ENCODE results near the gene SRGAP1. TPM values are rescaled to one million over a fixed set of nuclear protein-coding genes. Genes with fewer than 3 reads are reported as not detected.
"Not testable (repeated sequence)": the region's sequence is repeated elsewhere in the genome, so short reads cannot be mapped to it uniquely, and the experiment has no call there.

Gene SRGAP1
- total RNA-seq, 1 donor from 2014 or later = 2.3 TPM

DNA sequence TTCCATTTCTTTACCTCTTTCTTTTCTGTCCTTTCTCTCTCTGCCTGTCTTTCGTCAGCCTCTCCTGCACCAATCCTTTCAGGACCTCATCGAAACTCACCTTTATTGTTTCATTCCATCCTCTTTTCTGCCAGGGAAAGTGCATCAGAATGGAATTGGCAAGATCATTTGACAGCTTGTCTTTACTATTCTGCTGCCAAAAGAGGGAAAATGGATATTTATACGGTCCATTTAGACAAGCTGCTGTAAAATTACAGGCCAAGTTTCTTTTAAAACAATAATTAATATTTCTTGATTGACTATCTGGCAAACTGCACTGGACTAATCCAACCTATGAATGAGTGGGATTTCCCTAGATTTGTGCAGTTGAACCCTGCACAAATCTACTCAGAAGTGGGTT lies 7.6 kb upstream of the SRGAP1 start:
- Histone ChIP-seq H3K9me3 (replicated peaks) (no peaks in the 10 kb centered on the region), H3K27me3 (ENCODE audit: low read depth) (no peaks in the 10 kb centered on the region), H3K27ac (replicated peaks) (no peak overlapping the region), H3K4me3 (no peak overlapping the region), H3K4me1 (no peaks in the 10 kb centered on the region), H3K36me3 (no peaks in the 10 kb centered on the region)
- intact Hi-C loops (cut with micrococcal nuclease) = no loop called here
- TF ChIP-seq, protein P1, sequence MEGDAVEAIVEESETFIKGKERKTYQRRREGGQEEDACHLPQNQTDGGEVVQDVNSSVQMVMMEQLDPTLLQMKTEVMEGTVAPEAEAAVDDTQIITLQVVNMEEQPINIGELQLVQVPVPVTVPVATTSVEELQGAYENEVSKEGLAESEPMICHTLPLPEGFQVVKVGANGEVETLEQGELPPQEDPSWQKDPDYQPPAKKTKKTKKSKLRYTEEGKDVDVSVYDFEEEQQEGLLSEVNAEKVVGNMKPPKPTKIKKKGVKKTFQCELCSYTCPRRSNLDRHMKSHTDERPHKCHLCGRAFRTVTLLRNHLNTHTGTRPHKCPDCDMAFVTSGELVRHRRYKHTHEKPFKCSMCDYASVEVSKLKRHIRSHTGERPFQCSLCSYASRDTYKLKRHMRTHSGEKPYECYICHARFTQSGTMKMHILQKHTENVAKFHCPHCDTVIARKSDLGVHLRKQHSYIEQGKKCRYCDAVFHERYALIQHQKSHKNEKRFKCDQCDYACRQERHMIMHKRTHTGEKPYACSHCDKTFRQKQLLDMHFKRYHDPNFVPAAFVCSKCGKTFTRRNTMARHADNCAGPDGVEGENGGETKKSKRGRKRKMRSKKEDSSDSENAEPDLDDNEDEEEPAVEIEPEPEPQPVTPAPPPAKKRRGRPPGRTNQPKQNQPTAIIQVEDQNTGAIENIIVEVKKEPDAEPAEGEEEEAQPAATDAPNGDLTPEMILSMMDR (IDR thresholded peaks at IDR 0.05; ENCODE audit: borderline replicate concordance) = no peak
- DNase-seq = no peak

DNA sequence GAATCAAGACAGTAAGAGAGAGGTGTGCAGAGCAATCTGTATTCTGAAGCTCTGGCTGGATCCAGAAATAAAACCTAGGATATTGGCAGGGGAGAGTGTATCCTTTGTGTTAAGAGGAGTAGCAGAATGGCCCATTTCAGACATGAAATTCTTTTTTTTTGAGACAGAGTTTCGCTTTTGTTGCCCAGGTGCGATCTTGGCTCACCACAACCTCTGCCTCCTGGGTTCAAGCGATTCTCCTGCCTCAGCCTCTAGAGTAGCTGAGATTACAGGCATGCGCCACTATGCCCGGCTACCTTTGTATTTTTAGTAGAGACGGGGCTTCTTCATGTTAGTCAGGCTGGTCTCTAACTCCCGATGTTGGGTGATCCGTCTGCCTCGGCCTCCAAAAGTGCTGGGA lies 6.1 kb upstream of the SRGAP1 start:
- no peak overlapping the region for H3K4me3 ChIP-seq
- H3K9me3 ChIP-seq (replicated peaks) = no peaks in the 10 kb centered on the region
- DNase-seq = no peak
- TF ChIP-seq, protein P1 (IDR thresholded peaks at IDR 0.05; ENCODE audit: borderline replicate concordance) = no peak
- no peaks in the 10 kb centered on the region for H3K27me3 ChIP-seq (ENCODE audit: low read depth)
- H3K4me1 ChIP-seq = peaks cover 5% of the 10 kb centered on the region
- intact Hi-C loops (cut with micrococcal nuclease) = loop anchor here (2.0 kb wide), 1 partner anchor 418 kb away; no protein-coding TSS in a partner anchor
- no peak overlapping the region for H3K27ac ChIP-seq (replicated peaks)
- no peaks in the 10 kb centered on the region for H3K36me3 ChIP-seq

DNA sequence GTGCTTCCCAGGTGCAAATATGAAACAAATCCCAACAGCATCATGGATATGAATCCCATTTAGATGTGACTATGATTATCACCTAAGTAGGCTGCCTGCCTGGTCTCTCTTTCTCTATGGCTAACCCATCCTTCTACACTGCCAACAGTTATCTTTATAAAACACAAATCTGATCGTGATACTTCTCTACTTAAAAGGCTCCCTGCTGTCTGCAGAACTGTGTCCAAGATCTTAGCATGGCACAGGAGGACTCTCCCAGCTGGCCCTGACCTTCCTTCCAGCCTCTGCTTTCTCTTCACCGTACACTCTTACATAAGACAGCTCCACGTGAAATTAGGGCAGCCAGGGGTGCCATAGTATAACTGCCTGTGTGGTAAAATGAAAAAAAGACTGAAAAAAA lies 3.5 kb upstream of the SRGAP1 start:
- TF ChIP-seq, protein P1 (IDR thresholded peaks at IDR 0.05; ENCODE audit: borderline replicate concordance) = no peak
- no peak overlapping the region for H3K4me3 ChIP-seq
- H3K27ac ChIP-seq (replicated peaks) = no peak overlapping the region
- H3K4me1 ChIP-seq = peaks cover 27% of the 10 kb centered on the region
- H3K27me3 ChIP-seq (ENCODE audit: low read depth) = no peaks in the 10 kb centered on the region
- intact Hi-C loops (cut with micrococcal nuclease) = loop anchor here (10.0 kb wide), 1 partner anchor 244 kb away; no protein-coding TSS in a partner anchor
- no peaks in the 10 kb centered on the region for H3K9me3 ChIP-seq (replicated peaks)
- no peaks in the 10 kb centered on the region for H3K36me3 ChIP-seq
- DNase-seq = no peak

DNA sequence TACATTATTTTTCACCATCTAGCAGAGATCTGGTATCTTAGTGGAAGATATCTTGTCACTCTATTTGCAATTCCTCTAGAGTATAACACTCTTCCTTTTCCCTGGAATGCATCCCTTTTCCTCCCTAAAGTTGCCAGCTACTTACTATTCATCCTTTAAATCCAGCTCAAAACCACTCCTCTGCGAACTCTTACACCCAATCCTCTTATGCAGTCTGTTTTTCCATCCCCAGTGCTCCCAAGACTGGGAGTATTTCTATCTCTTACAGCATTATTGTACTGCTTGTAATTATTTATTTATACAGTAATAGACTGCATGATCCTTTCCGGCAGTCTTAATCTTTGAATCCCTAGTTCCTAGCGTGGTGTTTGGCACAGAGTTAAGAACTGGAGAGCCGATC lies 2.9 kb upstream of the SRGAP1 start:
- DNase-seq = no peak
- Histone ChIP-seq H3K27ac (replicated peaks) (no peak overlapping the region), H3K27me3 (ENCODE audit: low read depth) (no peaks in the 10 kb centered on the region), H3K9me3 (replicated peaks) (no peaks in the 10 kb centered on the region), H3K4me3 (no peak overlapping the region), H3K4me1 (peaks cover 33% of the 10 kb centered on the region), H3K36me3 (no peaks in the 10 kb centered on the region)
- TF ChIP-seq, protein P1 (IDR thresholded peaks at IDR 0.05; ENCODE audit: borderline replicate concordance) = no peak
- intact Hi-C loops (cut with micrococcal nuclease) = loop anchor here (10.0 kb wide), 1 partner anchor 243 kb away; no protein-coding TSS in a partner anchor

DNA sequence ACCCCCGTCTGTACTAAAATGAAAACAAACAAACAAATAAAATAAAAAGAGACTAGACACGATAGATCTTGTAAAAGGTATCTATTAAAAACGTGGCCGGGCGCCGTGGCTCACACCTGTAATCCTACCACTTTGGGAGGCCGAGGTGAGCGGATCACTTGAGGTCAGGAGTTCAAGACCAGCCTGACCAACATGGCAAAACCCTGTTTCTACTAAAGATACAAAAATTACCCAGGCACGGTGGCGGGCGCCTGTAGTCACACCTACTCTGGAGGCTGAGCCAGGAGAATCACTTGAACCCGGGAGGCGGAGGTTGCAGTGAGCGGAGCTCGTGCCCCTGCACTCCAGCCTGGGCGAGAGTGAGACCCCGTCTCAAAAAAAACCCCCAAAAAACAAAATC lies 1.8 kb upstream of the SRGAP1 start:
- Histone ChIP-seq H3K27ac (replicated peaks) (peak overlapping the region; percentile 95), H3K4me3 (peak overlapping the region; percentile 93)
- intact Hi-C loops (cut with micrococcal nuclease) = loop anchor here (10.0 kb wide), 1 partner anchor 242 kb away; no protein-coding TSS in a partner anchor

DNA sequence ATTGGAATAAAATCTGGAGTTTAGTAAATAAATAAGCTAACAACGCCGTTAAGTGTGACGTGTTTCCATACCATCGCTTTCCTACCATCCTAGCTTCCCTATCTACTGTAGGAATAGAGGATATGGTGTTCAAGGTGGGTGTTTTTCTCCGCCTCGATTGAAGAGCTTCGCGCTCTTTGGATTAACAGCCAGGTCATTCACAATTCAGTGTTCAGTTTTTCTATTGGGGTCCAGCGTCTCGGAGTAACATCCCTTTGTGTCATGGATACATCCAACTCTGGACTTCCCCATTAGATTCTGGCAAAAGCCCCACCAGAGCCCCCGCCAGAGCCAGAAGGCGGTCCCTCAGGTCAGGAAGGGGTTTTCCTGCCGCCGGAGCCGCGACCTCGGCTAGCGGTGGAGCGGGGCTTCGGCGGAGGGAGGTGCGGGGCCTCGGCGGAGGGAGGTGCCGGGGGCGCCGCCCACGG lies 1.2 kb upstream of the SRGAP1 start:
- no peaks in the 10 kb centered on the region for H3K9me3 ChIP-seq (replicated peaks)
- H3K4me3 ChIP-seq = peak overlapping the region; percentile 93
- no peaks in the 10 kb centered on the region for H3K36me3 ChIP-seq
- H3K4me1 ChIP-seq = peaks cover 36% of the 10 kb centered on the region
- no peak for DNase-seq
- no peaks in the 10 kb centered on the region for H3K27me3 ChIP-seq (ENCODE audit: low read depth)
- H3K27ac ChIP-seq (replicated peaks) = peak overlapping the region; percentile 95
- TF ChIP-seq, protein P1 (IDR thresholded peaks at IDR 0.05; ENCODE audit: borderline replicate concordance) = no peak
- intact Hi-C loops (cut with micrococcal nuclease) = loop anchor here (10.0 kb wide), 1 partner anchor 242 kb away; no protein-coding TSS in a partner anchor

More for the DNA sequence above, 1.8 kb upstream of the SRGAP1 start:
- not testable (repeated sequence) for DNase-seq; H3K9me3 ChIP-seq (replicated peaks); H3K27me3 ChIP-seq (ENCODE audit: low read depth); H3K36me3 ChIP-seq
- peaks cover 36% of the 10 kb centered on the region for H3K4me1 ChIP-seq

All from left ventricle myocardium inferior (tissue), 1 donor.